HUDEP-2 (cell line): Measurements from ENCODE around the gene STK33.

ENCODE experiments used
- DNase-seq, 76 experiments: peaks; one replicate each; lab custom pipeline; 2025; ENCODE audit not compliant: unreplicated experiment in 76 of 76; lab: John Stamatoyannopoulos, UW

The STK33 gene

GRCh38 chr11:8442301-8442700 lies 151.7 kb downstream of the STK33 start:
- no peak for DNase-seq

DNA sequence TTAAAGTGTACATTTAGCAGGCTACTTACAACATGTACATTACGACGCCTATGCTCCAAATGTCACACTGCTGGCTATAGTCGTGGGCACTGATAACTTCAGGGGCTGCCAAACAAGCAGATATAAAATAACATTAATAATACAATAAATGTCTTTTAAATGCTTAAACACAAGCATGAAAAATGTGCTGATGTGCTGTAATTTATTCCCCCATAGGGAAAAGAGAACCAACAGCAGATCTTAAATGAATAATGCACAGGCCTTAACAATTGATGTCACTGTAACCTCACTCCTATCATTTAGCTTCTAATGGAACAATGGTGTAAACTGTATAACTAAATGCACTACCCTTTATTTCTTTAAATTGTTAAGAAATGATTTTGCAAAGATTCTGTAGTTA lies 153.4 kb downstream of the STK33 start:
- DNase-seq: no peak

- no peak for DNase-seq
Observed at GRCh38 chr11:8429483-8429882, 164.5 kb downstream of the STK33 start.

DNA sequence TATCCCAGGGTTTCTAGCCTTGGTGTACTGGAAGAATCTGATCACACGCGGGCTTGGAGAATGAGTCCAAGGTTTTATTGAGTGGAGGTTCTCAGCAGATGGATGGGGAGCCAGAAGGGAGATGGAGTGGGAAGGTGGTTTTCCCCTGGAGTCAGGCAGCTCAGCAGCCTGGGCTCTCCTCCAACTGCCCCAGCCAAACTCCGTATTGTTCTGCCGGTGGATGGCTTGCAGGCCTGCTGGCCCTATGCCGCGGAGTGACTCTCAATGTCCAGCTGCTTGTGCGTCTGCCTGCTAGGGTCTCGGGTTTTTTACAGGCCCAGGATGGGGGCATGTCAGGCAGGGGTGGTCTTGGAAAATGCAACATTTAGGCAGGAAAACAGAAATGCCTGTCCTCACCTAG lies 168.0 kb downstream of the STK33 start:
- DNase-seq: no peak

DNA sequence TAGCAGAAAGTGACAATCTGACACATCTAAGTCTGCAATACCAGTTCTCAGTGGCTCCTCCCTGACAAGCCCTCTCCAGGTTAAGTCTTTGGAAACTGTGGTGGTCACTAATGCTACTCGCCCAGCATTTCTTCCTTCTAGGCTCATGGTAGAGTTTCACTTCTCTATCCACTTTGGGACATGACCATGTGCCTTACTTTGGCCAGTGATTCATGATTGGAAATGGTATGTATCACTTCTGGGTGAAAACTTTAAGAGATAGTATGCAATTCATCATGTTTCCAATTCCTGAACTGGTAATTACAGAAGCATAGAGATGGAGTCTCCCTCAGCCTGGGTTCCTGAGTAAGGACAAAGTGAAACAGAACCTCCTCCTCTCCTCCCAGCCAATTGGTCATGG lies 178.8 kb downstream of the STK33 start:
- DNase-seq: no peak

DNA sequence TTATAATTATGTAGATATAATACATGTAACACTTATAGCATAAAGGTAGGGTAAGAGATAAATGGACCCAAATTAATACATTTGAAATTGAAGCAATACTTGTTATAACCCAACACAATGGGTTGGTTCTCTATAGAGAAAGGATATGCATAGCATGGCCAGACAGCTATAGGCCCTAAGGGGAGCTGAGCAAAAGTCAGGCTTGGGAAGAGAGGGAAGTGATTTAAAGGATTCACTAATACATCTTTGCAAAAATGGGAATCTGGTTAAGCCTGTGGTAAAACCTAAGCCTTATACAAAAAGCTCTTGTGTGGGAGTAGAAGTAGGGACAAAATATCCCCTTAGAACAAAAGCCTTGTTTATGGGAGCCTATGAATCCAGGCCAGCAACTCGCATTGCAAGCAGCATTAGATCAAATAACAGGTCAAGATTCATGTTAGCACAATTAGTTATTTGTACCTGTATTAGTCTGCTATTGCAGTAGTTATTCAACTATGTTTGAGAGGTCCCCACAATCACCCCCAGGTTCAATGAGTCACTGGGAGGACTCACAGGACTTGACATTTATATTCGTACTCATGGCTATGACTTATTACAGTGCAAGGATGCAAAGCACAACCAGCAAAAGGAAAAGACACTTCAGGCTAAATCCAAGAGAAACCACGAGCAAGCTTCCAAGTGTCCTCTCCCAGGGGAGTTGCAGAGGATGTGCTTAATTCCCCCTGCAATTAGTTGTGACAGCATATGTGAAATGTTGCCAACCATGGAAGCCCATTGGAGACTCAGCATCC lies 185.7 kb downstream of the STK33 start:
- no peak for DNase-seq

GRCh38 chr11:8403310-8403709 lies 190.7 kb downstream of the STK33 start:
- DNase-seq: no peak

GRCh38 chr11:8392886-8393285 lies 201.1 kb downstream of the STK33 start:
- DNase-seq: no peak

DNA sequence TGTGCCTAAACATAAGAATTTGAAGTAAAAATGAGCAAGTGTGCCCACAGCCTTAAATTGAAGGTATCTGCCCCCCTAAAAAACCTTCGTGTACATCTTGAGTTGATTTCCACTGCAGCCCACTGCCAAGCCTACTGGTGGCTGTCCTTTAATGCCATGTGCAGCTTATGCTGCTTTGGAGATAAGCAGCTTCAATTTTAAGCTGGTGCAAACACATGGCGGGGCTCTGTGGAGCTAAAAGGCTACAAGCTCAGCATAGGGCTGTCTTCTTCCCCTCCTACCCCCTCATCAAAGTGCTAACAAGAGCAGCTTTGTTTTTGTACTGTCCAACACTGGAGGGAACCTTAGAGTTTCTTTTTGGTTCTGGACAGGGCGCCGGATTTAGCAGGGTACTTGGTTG lies 201.9 kb downstream of the STK33 start:
- DNase-seq: no peak

DNA sequence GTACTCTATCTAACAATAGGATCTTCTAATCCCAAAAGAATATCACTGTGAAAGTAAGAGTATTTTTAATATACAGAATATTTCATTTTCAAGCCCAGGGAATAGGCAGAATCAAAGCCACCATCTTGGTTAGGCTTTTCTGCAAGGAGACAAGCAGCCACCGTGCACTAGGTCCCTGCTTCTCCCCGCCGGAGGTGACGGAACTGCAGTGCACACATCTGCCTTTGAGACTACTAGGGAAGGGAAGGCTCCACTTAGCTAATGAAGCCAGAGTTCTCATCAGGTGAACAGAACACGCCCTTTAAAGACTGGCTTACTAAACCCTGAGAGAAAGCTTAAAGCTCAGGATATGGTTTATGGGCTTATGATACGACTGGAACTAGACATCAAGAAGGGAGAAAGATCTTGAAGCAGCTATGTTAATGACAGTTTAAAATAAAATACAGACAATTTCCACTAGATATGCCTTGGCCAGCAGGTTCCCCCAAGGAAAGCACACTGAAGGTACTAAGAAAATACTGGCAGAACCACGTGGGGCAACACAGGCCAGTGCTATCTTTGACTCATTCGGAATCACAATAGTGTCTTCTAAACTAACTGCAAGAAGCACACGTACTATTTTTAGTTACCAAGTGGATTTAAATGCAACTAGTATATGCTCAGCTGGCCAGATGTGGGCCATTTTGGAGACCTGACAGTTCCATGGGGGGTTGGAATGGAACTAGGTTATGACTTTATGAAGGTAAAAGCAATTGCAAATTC lies 203.0 kb downstream of the STK33 start:
- DNase-seq: no peak

DNA sequence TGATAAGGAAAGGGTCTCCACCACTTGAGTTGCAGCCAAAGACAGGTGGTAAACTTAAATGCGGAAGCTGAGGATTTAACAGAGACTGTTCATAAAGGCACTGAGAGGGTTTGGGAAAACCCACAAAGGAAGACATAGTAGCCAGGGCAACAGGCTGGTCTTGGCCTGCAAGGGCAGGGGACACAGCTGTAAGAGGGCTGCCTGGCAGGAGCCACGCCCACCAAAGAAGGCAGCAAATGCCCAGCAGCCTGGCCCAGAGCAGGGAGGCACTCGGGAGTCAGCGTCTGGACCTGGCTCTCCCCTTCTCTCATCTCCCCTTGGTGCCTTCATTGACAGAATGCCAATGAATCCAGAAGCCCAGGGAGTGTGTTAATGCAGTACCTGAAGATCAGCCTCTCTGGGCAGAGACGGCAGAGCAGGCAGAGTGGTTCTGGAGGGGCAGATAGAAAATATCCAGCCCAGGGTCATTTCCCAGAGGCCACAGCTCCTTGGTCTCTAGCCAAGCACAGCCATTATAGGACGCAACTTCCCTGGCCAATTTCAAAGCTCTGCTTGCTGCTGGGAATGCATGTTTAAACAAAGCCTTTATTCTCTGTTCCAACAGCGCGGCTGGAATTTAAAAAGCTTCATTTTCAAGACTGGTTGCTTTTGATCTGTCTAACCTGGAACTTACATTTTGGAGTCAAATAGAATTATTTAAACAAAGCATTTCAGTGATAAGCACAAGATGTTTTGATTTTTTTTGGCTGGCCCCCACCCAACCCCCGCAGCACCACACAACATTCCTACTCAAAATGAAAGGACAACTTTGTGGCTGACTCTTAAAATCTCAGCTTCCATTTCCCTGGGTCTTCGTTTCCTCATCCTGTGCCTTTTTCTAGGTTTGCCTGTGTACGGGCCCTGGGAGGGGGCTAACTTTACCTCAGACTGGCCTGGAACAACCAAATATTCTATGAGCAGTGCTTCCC lies 204.7 kb downstream of the STK33 start:
- no peak for DNase-seq

DNA sequence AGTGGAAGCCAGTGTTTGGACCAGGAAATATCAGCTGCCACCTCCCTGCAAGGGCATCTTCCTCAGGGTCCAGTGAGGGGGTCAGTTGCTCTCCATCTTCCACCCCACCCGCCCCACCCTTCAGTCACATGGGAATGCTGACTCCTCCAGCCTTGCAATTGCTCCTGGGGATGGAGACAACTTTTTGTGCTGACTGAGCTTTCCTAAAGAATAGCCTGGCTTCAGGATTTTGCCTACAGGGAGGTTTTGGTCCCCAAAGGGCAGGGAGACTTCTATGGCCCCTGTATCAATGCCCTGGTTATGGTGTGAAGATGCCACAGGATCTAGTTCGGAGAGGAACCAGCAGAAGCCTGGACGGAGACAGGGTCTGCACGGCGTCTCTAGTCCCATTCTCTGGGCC lies 206.3 kb downstream of the STK33 start:
- DNase-seq: no peak

GRCh38 chr11:8387141-8387540 lies 206.9 kb downstream of the STK33 start:
- DNase-seq: no peak

- DNase-seq: no peak
Observed at GRCh38 chr11:8386134-8386864, 207.7 kb downstream of the STK33 start.

GRCh38 chr11:8384199-8384821 lies 209.7 kb downstream of the STK33 start:
- DNase-seq: peak in 11 of 76 experiments; percentile 1 to 80 (median 55)

DNA sequence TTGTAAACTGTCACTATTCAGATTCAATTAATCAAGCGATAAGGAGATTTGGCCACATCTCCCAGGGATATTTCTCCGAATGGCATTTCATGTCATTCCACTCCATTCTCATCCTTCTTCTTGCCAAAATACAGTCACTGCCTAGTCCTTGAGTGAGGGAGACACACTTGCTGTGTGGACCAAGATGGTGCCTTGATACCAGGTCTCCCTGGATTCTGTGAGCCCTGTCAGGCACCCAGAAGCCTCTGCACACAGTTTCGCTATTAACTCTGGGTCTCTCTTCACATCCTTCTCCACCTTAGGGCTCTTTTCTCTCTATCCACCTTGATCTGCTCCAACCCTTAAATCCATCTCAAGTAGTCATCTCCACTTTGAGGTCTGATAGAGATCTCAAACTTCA lies 210.4 kb downstream of the STK33 start:
- DNase-seq: no peak

- no peak for DNase-seq
Observed at GRCh38 chr11:8383227-8383626, 210.8 kb downstream of the STK33 start.

DNA sequence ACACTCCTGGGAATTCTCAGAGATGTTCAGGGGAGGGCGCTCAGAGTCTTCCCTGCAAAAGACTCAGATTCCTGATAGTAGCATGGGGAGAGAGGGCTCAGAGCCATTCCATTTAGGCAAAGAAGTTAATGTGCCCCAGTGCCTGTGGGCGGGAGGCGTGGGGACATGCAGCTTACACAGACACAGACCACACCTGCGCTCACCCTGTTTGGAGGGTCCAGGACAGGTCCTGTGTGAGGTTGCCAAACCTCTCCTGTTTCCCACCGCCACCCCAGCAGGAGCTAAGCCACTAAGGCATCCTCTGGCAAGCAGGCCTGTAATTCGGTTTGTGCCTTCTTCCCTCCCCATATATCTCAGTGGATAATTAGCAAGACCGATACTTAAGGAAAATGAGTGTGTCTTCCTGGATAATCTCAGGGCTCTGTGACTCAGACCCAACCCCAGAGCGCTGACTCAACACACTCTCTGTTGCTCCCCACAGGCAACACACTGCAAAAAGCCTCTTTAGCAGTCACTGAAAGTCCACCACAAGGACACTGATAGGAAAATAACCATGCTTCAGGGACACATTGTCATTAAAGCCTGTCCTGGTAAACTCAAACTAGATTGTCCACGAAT lies 211.5 kb downstream of the STK33 start:
- no peak for DNase-seq

DNA sequence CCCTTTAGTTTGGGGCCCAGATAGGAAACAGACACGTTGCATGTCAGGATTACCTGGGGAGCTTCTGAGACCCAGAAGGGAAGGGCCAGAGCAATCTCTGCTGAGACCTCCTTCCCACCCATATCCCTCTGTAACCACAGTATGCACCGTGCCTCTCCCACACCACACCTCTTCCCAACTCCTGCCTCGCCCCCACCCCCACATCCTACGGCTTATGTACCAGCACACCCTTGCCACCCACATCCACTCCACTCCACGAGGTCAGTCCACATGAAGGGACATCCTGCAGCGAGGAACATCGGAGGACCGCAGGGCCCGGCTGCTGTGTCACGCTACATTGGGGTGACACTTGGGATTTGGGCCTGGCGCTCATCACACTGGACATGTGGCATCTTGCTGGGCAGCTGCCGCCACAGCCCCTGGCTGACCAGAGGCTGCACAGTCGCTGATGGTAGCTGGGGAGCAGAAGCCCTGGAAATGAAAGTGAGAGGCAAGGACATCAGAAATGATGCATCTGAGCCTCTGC lies 212.1 kb downstream of the STK33 start:
- DNase-seq: no peak
